Prostate gland (tissue), 2 donors: ENCODE results near the gene PSAPL1. TPM values are rescaled to one million over a fixed set of nuclear protein-coding genes. Genes with fewer than 3 reads are reported as not detected.

Experiments used
- DNase-seq: peaks from one replicate; pipeline ENCODE4 v3.0.0-alpha.2; 2019; ENCODE audit warnings: low spot score
- H3K27ac ChIP-seq, 2 donors: fragments of 200-600 bp; sonication (generic); 2 replicates each; pipeline ENCODE4 v1.5.1; 2017 to 2019
- H3K27me3 ChIP-seq: fragments of 200-600 bp; sonication (generic); replicated peaks from 2 replicates; pipeline ENCODE4 v1.5.1; 2019; ENCODE audit not compliant: insufficient read depth
- H3K36me3 ChIP-seq, 2 donors: fragments of 200-600 bp; sonication (generic); 1 replicate in 1 of 2; 2 replicates in 1 of 2; pipeline versions ENCODE4 v1.5.1 to v1.8.1; 2017 to 2019
- H3K4me1 ChIP-seq: fragments of 200-600 bp; sonication (generic); replicated peaks from 2 replicates; pipeline ENCODE4 v1.5.1; 2019
- H3K4me3 ChIP-seq, 2 donors: fragments of 200-600 bp; sonication (generic); 2 replicates each; pipeline ENCODE4 v1.5.1; 2017 to 2019
- H3K9me3 ChIP-seq: fragments of 200-600 bp; sonication (generic); 2 replicates; pipeline ENCODE4 v1.5.1; 2017
- POLR2A ChIP-seq: fragments of 450-650 bp; IDR thresholded peaks from one replicate; pipeline ENCODE4 v1.6.1; 2016; ENCODE audit warnings: antibody characterized with exemption, mild to moderate bottlenecking
- POLR2AphosphoS5 ChIP-seq: sonication (generic); formaldehyde crosslinking; IDR thresholded peaks from one replicate; pipeline ENCODE4 v1.6.1; 2017; ENCODE audit warnings: antibody characterized with exemption
- whole genome bisulfite sequencing: methylation state at CpG from one replicate; pipeline ENCODE4 v1.1.5; 2018; 5-methylcytosine and 5-hydroxymethylcytosine counted together
- intact Hi-C: fragments of 100-400 bp; cut with DNase I; formaldehyde crosslinking; loops from one replicate; pipeline ENCODE4 v1.14.2; 2022
- total RNA-seq, 2 donors: library from RNA; depleted of rRNA; stranded (reverse); fragments of >200 nt; gene quantifications; one replicate each; pipeline ENCODE4 v1.1.0, GENCODE V29; 2016
- TF ChIP-seq, protein P1 (sequence below), 4 experiments: fragments of 200-600 bp in 2 of 4; fragments of 450-650 bp in 2 of 4; sonication (generic) in 2 of 4; IDR thresholded peaks; 1 replicate in 3 of 4; 2 replicates in 1 of 4; pipeline ENCODE4 v1.5.1; 2016 to 2019; ENCODE audit warnings: antibody characterized with exemption in 4 of 4, mild to moderate bottlenecking in 2 of 4, moderate library complexity in 2 of 4

PSAPL1 gene
- total RNA-seq, 2 donors from 2014 or later, result 0.05 to 12.9 TPM

DNA sequence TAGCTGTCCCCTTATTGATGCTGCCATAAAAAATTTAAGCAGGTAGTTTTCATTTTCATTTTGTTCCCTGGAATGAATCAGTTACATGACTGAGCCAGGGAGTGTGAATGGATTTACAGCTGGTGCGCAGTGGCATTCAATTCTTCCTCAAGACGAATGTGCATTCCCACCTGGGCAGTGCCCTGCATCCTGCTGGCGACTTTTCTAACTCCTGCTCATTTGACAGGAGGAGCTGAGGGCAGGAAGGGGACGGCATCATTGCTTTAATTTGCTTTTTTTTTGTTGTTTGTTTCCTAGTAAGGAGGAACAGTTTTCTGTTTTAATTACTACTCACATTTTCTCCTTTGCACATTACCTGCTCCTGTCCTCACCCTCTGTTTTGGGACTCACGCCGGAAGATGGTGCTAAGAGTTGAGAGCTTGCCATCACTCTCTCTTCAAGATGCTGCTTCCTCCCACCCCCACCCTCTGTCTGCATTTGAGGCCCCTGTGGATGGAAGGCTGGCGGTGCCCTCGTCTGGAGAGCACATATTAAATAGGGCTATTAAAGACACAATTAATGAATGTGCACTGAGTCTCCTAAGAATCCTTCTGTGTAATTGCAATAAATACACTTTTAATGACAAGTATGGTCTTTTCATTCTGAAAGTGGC lies 35.8 kb downstream of the PSAPL1 start:
- H3K4me1 ChIP-seq, result no peaks in the 10 kb centered on the region
- no peaks in the 10 kb centered on the region for H3K36me3 ChIP-seq
- no peaks in the 10 kb centered on the region for H3K9me3 ChIP-seq
- no peak overlapping the region for H3K4me3 ChIP-seq
- intact Hi-C loops, result no loop called here
- no peak overlapping the region for H3K27ac ChIP-seq
- no peak for DNase-seq
- 67% methylated on average over 8 of the region's 8 CpGs for WGBS
- TF ChIP-seq, protein P1, sequence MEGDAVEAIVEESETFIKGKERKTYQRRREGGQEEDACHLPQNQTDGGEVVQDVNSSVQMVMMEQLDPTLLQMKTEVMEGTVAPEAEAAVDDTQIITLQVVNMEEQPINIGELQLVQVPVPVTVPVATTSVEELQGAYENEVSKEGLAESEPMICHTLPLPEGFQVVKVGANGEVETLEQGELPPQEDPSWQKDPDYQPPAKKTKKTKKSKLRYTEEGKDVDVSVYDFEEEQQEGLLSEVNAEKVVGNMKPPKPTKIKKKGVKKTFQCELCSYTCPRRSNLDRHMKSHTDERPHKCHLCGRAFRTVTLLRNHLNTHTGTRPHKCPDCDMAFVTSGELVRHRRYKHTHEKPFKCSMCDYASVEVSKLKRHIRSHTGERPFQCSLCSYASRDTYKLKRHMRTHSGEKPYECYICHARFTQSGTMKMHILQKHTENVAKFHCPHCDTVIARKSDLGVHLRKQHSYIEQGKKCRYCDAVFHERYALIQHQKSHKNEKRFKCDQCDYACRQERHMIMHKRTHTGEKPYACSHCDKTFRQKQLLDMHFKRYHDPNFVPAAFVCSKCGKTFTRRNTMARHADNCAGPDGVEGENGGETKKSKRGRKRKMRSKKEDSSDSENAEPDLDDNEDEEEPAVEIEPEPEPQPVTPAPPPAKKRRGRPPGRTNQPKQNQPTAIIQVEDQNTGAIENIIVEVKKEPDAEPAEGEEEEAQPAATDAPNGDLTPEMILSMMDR (IDR thresholded peaks at IDR 0.05), result no peak
- TF ChIP-seq POLR2AphosphoS5, result no peak
- no peak for TF ChIP-seq POLR2A
- H3K27me3 ChIP-seq, result no peaks in the 10 kb centered on the region

DNA sequence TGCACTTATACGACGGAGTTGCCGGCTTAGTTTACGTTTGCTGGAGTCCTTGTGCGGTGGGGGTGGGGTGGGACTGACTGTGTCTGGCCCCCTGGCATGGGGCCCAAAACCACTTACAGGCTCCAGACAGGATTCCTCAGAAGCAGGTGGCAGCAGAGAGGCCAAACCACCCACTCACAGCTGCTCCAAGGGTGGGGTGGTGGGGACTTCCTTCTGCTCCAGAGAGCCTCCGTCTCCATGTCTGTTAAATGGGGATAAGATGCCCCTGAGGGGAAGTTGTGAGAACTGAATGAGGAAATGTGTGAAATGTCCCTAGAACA lies 36.7 kb downstream of the PSAPL1 start:
- DNase-seq, result no peak
- 2% methylated on average over 6 of the region's 6 CpGs for WGBS

GRCh38 chr4:7397206-7398103 lies 37.3 kb downstream of the PSAPL1 start:
- intact Hi-C loops, result no loop called here
- Histone ChIP-seq H3K4me1 (no peaks in the 10 kb centered on the region), H3K36me3 (no peaks in the 10 kb centered on the region), H3K4me3 (no peak overlapping the region), H3K27ac (no peak overlapping the region), H3K27me3 (no peaks in the 10 kb centered on the region), H3K9me3 (no peaks in the 10 kb centered on the region)
- DNase-seq, result no peak
- WGBS, result 75% methylated on average over 22 of the region's 24 CpGs
- no peak for TF ChIP-seq POLR2AphosphoS5
- TF ChIP-seq, protein P1 (IDR thresholded peaks at IDR 0.05), result no peak
- TF ChIP-seq POLR2A, result no peak

More for the DNA sequence above, 36.7 kb downstream of the PSAPL1 start:
- Histone ChIP-seq H3K27ac (no peak overlapping the region), H3K27me3 (no peaks in the 10 kb centered on the region), H3K9me3 (no peaks in the 10 kb centered on the region), H3K4me1 (no peaks in the 10 kb centered on the region), H3K4me3 (no peak overlapping the region), H3K36me3 (no peaks in the 10 kb centered on the region)
- no peak for TF ChIP-seq POLR2AphosphoS5
- no peak for TF ChIP-seq POLR2A
- TF ChIP-seq, protein P1 (IDR thresholded peaks at IDR 0.05), result no peak
- intact Hi-C loops, result no loop called here

DNA sequence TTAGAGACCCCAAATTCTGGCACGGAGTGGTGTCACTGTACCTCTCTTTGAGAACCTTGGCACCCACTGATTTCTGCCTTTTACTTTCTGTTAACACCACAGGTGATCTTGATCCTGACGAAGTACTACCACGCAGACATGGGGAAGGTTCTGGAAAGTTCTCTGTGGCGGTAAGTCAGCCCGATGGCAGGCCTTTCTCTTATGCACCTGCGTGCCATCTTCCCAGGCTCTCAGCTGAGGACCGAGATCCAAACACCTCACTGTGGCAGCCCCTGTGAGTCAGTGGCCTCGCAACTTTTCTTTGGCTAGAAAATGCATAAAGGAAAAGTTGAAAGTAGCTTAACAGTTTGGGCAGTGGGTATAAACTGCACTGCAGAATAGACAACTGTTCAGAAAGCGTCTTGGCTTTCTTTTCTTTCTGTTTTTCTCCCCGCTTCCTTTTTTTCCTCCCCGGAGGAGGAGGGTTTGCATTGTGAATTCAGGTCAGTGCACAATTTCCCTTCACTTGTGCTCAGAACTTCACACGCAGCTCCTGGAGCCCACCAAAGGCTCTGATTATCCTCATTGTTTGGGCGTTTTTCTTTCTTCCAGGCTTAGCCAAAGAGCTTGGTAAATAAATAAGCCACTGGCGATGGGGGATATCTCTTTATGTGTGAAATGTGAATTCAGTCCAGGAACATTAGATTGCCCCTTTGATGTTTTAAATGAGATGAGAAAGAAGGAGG lies 38.4 kb downstream of the PSAPL1 start:
- Histone ChIP-seq H3K27me3 (no peaks in the 10 kb centered on the region), H3K4me1 (no peaks in the 10 kb centered on the region), H3K36me3 (no peaks in the 10 kb centered on the region), H3K4me3 (no peak overlapping the region), H3K27ac (no peak overlapping the region), H3K9me3 (no peaks in the 10 kb centered on the region)
- no peak for DNase-seq
- intact Hi-C loops, result no loop called here
- TF ChIP-seq POLR2AphosphoS5, result no peak
- TF ChIP-seq, protein P1 (IDR thresholded peaks at IDR 0.05), result no peak
- 83% methylated on average over 14 of the region's 14 CpGs for WGBS
